Endodermal cell (in vitro differentiated cells): ENCODE results near the gene SENP5. TPM values are rescaled to one million over a fixed set of nuclear protein-coding genes. Genes with fewer than 3 reads are reported as not detected.

ENCODE experiments used
- DNase-seq: peaks from one replicate; pipeline ENCODE4 v3.0.0-alpha.2; 2017
- H3K27ac ChIP-seq: 2 replicates; pipeline ENCODE4 v1.5.1; 2013; ENCODE audit warnings: mild to moderate bottlenecking, low read depth, low read length, moderate library complexity
- H3K27me3 ChIP-seq: 2 replicates; pipeline ENCODE4 v1.6.1; 2013; ENCODE audit warnings: mild to moderate bottlenecking, low read length, moderate library complexity; ENCODE audit not compliant: insufficient read depth, control insufficient read depth, poor library complexity, severe bottlenecking
- H3K36me3 ChIP-seq: 2 replicates; pipeline ENCODE4 v1.7.0; 2013; ENCODE audit warnings: mild to moderate bottlenecking, low read length, moderate library complexity; ENCODE audit not compliant: control insufficient read depth, insufficient read depth
- H3K4me1 ChIP-seq: one replicate; pipeline ENCODE4 v1.7.0; 2013; ENCODE audit warnings: low read length; ENCODE audit not compliant: control insufficient read depth, insufficient read depth
- H3K4me3 ChIP-seq: 2 replicates; pipeline ENCODE4 v1.5.1; 2013; ENCODE audit warnings: mild to moderate bottlenecking, low read length, moderate library complexity
- H3K9ac ChIP-seq: 2 replicates; pipeline ENCODE4 v1.6.1; 2013; ENCODE audit warnings: mild to moderate bottlenecking, low read length, moderate library complexity; ENCODE audit not compliant: poor library complexity, severe bottlenecking; ENCODE audit errors: extremely low read depth
- H3K9me3 ChIP-seq: 2 replicates; pipeline ENCODE4 v1.6.1; 2013; ENCODE audit warnings: mild to moderate bottlenecking, low read length, moderate library complexity; ENCODE audit not compliant: control insufficient read depth
- H3K27ac Mint-ChIP-seq: 2 replicates; pipeline ENCODE4 v1.8.0; 2020; ENCODE audit warnings: mixed read lengths
- H3K27me3 Mint-ChIP-seq: 2 replicates; pipeline ENCODE4 v1.8.0; 2021; ENCODE audit warnings: mild to moderate bottlenecking, mixed read lengths; ENCODE audit not compliant: insufficient read depth
- H3K36me3 Mint-ChIP-seq: 2 replicates; pipeline ENCODE4 v1.8.0; 2020; ENCODE audit warnings: low read depth, mixed read lengths
- H3K4me1 Mint-ChIP-seq: 2 replicates; pipeline ENCODE4 v1.8.0; 2020; ENCODE audit warnings: mixed read lengths
- H3K4me3 Mint-ChIP-seq: 2 replicates; pipeline ENCODE4 v1.8.0; 2020; ENCODE audit warnings: mild to moderate bottlenecking, moderate library complexity, mixed read lengths
- H3K9me3 Mint-ChIP-seq: 2 replicates; pipeline ENCODE4 v1.8.0; 2020; ENCODE audit warnings: mild to moderate bottlenecking, mixed read lengths
- CTCF ChIP-seq: fragments of 200-600 bp; sonication (generic); conservative IDR thresholded peaks from 2 replicates; pipeline ENCODE4 v1.5.0; 2021; ENCODE audit warnings: antibody characterized with exemption, mild to moderate bottlenecking
- WGBS, 2 experiments: methylation state at CpG; one replicate each; pipeline versions ENCODE4 v1.1.5 to v1.1.7; 2013; ENCODE audit warnings: missing lambda C conversion rate in 2 of 2, mixed read lengths in 1 of 2; ENCODE audit not compliant: insufficient coverage in 1 of 2, insufficient read length in 1 of 2; 5-methylcytosine and 5-hydroxymethylcytosine counted together
- total RNA-seq, 2 donors: library from RNA; stranded (reverse); fragmentation: NEBNext Ultra II Directional in 1 of 2; extraction: Animal tissue kit (Norgen Biotek cat#: 25700) in 1 of 2; gene quantifications; 2 replicates in 1 of 2; 3 replicates in 1 of 2; pipeline ENCODE4 v1.2.1, GENCODE V29; 2021

The SENP5 gene
- total RNA-seq, 2 donors from 2014 or later = 35.2 to 44.3 TPM

DNA sequence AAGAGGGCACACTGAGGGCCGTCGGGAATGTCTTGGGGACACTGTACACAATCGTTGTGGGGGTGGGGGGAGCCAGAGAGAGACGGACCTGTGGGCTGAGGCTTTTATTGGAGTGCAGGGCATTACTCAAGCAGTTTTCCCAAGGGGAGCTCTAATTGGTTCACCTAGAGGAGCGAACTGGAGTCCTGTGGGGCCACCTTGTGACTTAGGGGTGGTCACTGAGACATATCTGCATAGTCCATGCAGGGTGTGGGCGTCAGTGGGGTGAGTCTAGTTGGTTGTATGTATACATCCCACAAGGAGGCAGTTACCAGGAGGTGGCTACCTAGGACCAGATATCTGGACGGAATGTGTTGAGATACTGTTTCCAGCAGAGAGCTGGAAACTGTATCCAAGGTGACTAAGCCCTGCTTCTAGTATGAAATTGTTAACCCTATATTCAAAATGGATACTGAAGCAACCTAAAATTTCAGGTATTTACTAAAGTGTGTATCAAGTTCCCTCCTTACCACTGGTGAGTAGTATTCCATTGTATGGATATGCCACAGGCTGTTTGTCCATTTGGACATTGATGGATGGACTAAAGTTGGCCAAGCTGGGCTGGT, 103.5 kb downstream of the SENP5 start:
- Mint-ChIP-seq H3K27ac (no peak overlapping the region), H3K4me3 (peak overlapping the region; percentile 31), H3K4me1 (peaks cover 3% of the 10 kb centered on the region), H3K27me3 (peaks cover 50% of the 10 kb centered on the region), H3K36me3 (no peaks in the 10 kb centered on the region), H3K9me3 (peaks cover 16% of the 10 kb centered on the region)
- 81 to 87% methylated on average over 6 to 7 of the region's 7 CpGs for WGBS, 2 experiments
- no peak overlapping the region for H3K27ac ChIP-seq
- H3K36me3 ChIP-seq = no peaks in the 10 kb centered on the region
- no peaks in the 10 kb centered on the region for H3K4me1 ChIP-seq
- no peak for DNase-seq
- TF ChIP-seq CTCF = no peak
- H3K9me3 ChIP-seq = peaks cover 8% of the 10 kb centered on the region
- no peak overlapping the region for H3K9ac ChIP-seq
- H3K27me3 ChIP-seq = peaks cover 53% of the 10 kb centered on the region
- no peak overlapping the region for H3K4me3 ChIP-seq

DNA sequence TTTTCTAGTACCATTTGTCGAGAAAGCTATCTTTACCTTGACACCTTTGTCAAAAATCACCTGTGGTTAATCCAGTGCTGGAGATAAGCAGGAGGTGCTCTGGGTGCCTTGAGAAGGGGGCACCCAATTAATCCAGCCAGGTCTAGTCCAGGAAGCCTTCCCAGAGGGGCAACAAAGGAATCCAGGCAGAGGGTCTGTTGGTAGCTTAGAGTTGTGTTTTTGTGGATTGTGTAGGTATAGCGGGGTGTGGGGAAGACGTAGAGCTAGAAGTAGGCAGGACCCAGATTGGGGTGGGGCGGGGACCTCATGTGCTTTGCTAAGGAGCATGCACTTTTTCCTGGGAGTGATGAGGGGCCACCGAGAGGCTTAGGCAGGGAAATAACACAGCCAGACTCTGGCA, 106.9 kb downstream of the SENP5 start:
- Mint-ChIP-seq H3K27ac (no peak overlapping the region), H3K9me3 (peaks cover 16% of the 10 kb centered on the region)
- 94% methylated on average over 5 of the region's 5 CpGs; no CpG with 5 or more reads in 1 of the 2 experiments for WGBS, 2 experiments

DNA sequence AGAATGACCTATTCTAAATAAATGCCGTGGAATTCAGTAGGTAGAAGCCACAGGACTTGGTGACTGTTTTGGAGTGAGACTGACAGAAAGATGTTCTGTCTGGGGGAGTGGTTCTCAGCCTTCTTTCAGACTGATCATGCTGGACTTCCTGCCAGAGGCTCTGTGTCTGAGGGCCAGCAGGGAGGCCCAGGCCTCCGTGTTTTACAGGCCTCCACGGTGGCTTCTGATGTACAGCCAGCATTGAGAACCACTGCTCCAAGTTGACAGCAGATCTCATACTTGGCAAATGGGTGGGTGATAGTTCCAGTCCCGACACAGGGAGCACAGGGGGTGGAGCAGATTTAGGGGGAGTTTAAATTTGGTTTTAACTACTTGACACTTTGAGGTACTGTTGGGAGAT, 107.6 kb downstream of the SENP5 start:
- Histone ChIP-seq H3K4me1 (no peaks in the 10 kb centered on the region), H3K36me3 (no peaks in the 10 kb centered on the region), H3K4me3 (no peak overlapping the region), H3K27ac (no peak overlapping the region), H3K9ac (no peak overlapping the region), H3K27me3 (peaks cover 26% of the 10 kb centered on the region), H3K9me3 (peaks cover 8% of the 10 kb centered on the region)
- no peak overlapping the region for H3K27ac Mint-ChIP-seq
- TF ChIP-seq CTCF = no peak
- H3K4me3 Mint-ChIP-seq = no peak overlapping the region
- H3K4me1 Mint-ChIP-seq = no peaks in the 10 kb centered on the region
- H3K9me3 Mint-ChIP-seq = peaks cover 16% of the 10 kb centered on the region
- no peak for DNase-seq
- H3K36me3 Mint-ChIP-seq = no peaks in the 10 kb centered on the region
- H3K27me3 Mint-ChIP-seq = peaks cover 34% of the 10 kb centered on the region
- 90 to 97% methylated on average over 3 to 4 of the region's 4 CpGs for WGBS, 2 experiments

More for the DNA sequence above, 106.9 kb downstream of the SENP5 start:
- no peak for TF ChIP-seq CTCF
- H3K9ac ChIP-seq = no peak overlapping the region
- H3K36me3 ChIP-seq = no peaks in the 10 kb centered on the region
- peaks cover 8% of the 10 kb centered on the region for H3K9me3 ChIP-seq
- no peak overlapping the region for H3K4me3 ChIP-seq
- Mint-ChIP-seq H3K4me3 (no peak overlapping the region), H3K27me3 (peaks cover 38% of the 10 kb centered on the region), H3K36me3 (no peaks in the 10 kb centered on the region), H3K4me1 (no peaks in the 10 kb centered on the region)
- no peak overlapping the region for H3K27ac ChIP-seq
- H3K27me3 ChIP-seq = peaks cover 33% of the 10 kb centered on the region
- H3K4me1 ChIP-seq = no peaks in the 10 kb centered on the region
- no peak for DNase-seq
